Fibroblast of lung (primary cell): Measurements from ENCODE around the gene C20orf96. TPM values are rescaled to one million over a fixed set of nuclear protein-coding genes. Genes with fewer than 3 reads are reported as not detected.
A peak's percentile ranks its signal among the peaks of the same experiment; 100 is the strongest.

Experiments
- DNase-seq, 2 donors: peaks; one replicate each; pipeline versions ENCODE4 v3.0.0 to v3.0.0-alpha.2; 2010; ENCODE audit warnings: low read depth in 2 of 2
- H2AFZ ChIP-seq: 2 replicates; pipeline ENCODE4 v1.5.1; 2012; ENCODE audit warnings: low read length, control low read depth, inconsistent platforms
- H3K27ac ChIP-seq: 2 replicates; pipeline ENCODE4 v1.5.1; 2011; ENCODE audit warnings: low read length, control low read depth; ENCODE audit not compliant: insufficient read depth
- H3K27me3 ChIP-seq: 2 replicates; pipeline ENCODE4 v1.5.1; 2011; ENCODE audit warnings: mild to moderate bottlenecking, low read length; ENCODE audit not compliant: control insufficient read depth, insufficient read depth
- H3K36me3 ChIP-seq: 2 replicates; pipeline ENCODE4 v1.5.1; 2011; ENCODE audit warnings: low read length; ENCODE audit not compliant: control insufficient read depth, insufficient read depth
- H3K4me1 ChIP-seq: 2 replicates; pipeline ENCODE4 v1.5.1; 2011; ENCODE audit warnings: low read length; ENCODE audit not compliant: control insufficient read depth, insufficient read depth; ENCODE audit errors: extremely low read depth
- H3K4me2 ChIP-seq: 2 replicates; pipeline ENCODE4 v1.5.1; 2011; ENCODE audit warnings: low read length, control low read depth; ENCODE audit not compliant: insufficient read depth; ENCODE audit errors: extremely low read depth
- H3K4me3 ChIP-seq, 4 experiments: fragments of 200-600 bp in 1 of 4; sonication (generic) in 1 of 4; replicated peaks in 1 of 4; 2 replicates each; pipeline ENCODE4 v1.5.1; 2011 to 2016; ENCODE audit warnings: low read length in 4 of 4, low read depth in 3 of 4, mild to moderate bottlenecking in 3 of 4, control low read depth in 2 of 4, inconsistent platforms in 1 of 4, mixed read lengths in 1 of 4; ENCODE audit not compliant: insufficient read depth in 1 of 4; ENCODE audit errors: control extremely low read depth in 1 of 4
- H3K79me2 ChIP-seq: 2 replicates; pipeline ENCODE4 v1.5.1; 2012; ENCODE audit warnings: mild to moderate bottlenecking, low read length, inconsistent platforms; ENCODE audit not compliant: control insufficient read depth, insufficient read depth
- H3K9ac ChIP-seq: 2 replicates; pipeline ENCODE4 v1.5.1; 2011; ENCODE audit warnings: mild to moderate bottlenecking, low read length, control low read depth; ENCODE audit not compliant: insufficient read depth
- H3K9me3 ChIP-seq: 2 replicates; pipeline ENCODE4 v1.5.1; 2012; ENCODE audit warnings: low read depth, low read length; ENCODE audit not compliant: control insufficient read depth, insufficient read depth
- H4K20me1 ChIP-seq: 2 replicates; pipeline ENCODE4 v1.5.1; 2011; ENCODE audit warnings: low read length; ENCODE audit not compliant: control insufficient read depth, insufficient read depth; ENCODE audit errors: extremely low read depth
- EZH2 ChIP-seq: IDR thresholded peaks from 2 replicates; pipeline ENCODE4 v1.5.1; 2012; ENCODE audit warnings: low read length, control low read depth, mild to moderate bottlenecking; ENCODE audit errors: missing control alignments
- polyA plus RNA-seq, 2 donors: library from polyadenylated mRNA; depleted of rRNA in 1 of 2; stranded (reverse) in 1 of 2; unstranded in 1 of 2; fragments of >200 nt; gene quantifications; 2 replicates each; pipeline ENCODE4 v1.2.1, GENCODE V29; 2011 to 2012; ENCODE audit warnings: missing spikeins in 1 of 2
- total RNA-seq: library from RNA; depleted of rRNA; stranded (reverse); fragments of >200 nt; gene quantifications from 2 replicates; pipeline ENCODE4 v1.2.1, GENCODE V29; 2014
- TF ChIP-seq, protein P1 (sequence below), 2 donors: IDR thresholded peaks in 1 of 2; conservative IDR thresholded peaks in 1 of 2; 1 replicate in 1 of 2; 2 replicates in 1 of 2; pipeline ENCODE4 v1.5.1; 2011 to 2012; ENCODE audit warnings: low read length in 2 of 2, control low read depth in 1 of 2, inconsistent platforms in 1 of 2, low read depth in 1 of 2, mild to moderate bottlenecking in 1 of 2

Gene C20orf96
- total and polyA plus RNA-seq, 2 donors (not counting 1 experiment from before 2014, with no cell fraction given): 4.8 to 8.9 TPM

- no peaks in the 10 kb centered on the region for H3K27me3 ChIP-seq
- H3K9ac ChIP-seq: peak overlapping the region; percentile 75
- H4K20me1 ChIP-seq: no peaks in the 10 kb centered on the region
- H2AFZ ChIP-seq: peak overlapping the region; percentile 52
- peak overlapping the region; percentile 97 for H3K27ac ChIP-seq
- H3K4me2 ChIP-seq: peak overlapping the region; percentile 86
- no peaks in the 10 kb centered on the region for H3K36me3 ChIP-seq
- no peaks in the 10 kb centered on the region for H3K79me2 ChIP-seq
- no peaks in the 10 kb centered on the region for H3K9me3 ChIP-seq
- peak overlapping the region; percentile 20 to 65 (median 48) for H3K4me3 ChIP-seq
- peak in 1 of 2 donors; percentile 76 for DNase-seq
- H3K4me1 ChIP-seq: peaks cover 11% of the 10 kb centered on the region
- TF ChIP-seq EZH2: no peak
- TF ChIP-seq, protein P1, sequence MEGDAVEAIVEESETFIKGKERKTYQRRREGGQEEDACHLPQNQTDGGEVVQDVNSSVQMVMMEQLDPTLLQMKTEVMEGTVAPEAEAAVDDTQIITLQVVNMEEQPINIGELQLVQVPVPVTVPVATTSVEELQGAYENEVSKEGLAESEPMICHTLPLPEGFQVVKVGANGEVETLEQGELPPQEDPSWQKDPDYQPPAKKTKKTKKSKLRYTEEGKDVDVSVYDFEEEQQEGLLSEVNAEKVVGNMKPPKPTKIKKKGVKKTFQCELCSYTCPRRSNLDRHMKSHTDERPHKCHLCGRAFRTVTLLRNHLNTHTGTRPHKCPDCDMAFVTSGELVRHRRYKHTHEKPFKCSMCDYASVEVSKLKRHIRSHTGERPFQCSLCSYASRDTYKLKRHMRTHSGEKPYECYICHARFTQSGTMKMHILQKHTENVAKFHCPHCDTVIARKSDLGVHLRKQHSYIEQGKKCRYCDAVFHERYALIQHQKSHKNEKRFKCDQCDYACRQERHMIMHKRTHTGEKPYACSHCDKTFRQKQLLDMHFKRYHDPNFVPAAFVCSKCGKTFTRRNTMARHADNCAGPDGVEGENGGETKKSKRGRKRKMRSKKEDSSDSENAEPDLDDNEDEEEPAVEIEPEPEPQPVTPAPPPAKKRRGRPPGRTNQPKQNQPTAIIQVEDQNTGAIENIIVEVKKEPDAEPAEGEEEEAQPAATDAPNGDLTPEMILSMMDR (conservative IDR thresholded peaks at IDR 0.05 in 1 of 2, IDR thresholded peaks at IDR 0.05 in 1 of 2; ENCODE audit: low read depth in 1 of 2, low read length in 2 of 2): peak in 1 of 2 donors; percentile 30
Observed at GRCh38 chr20:309306-309840, 18.8 kb upstream of the C20orf96 start.

GRCh38 chr20:308427-309038 lies 18.0 kb upstream of the C20orf96 start:
- peaks cover 9% of the 10 kb centered on the region for H3K4me1 ChIP-seq
- H3K9me3 ChIP-seq: no peaks in the 10 kb centered on the region
- no peaks in the 10 kb centered on the region for H3K36me3 ChIP-seq
- H4K20me1 ChIP-seq: no peaks in the 10 kb centered on the region
- no peak overlapping the region for H3K4me2 ChIP-seq
- H3K27ac ChIP-seq: peak overlapping the region; percentile 97
- H3K79me2 ChIP-seq: no peaks in the 10 kb centered on the region
- no peak for DNase-seq
- H2AFZ ChIP-seq: no peak overlapping the region
- H3K4me3 ChIP-seq: no peak overlapping the region
- H3K9ac ChIP-seq: no peak overlapping the region
- no peak for TF ChIP-seq EZH2
- TF ChIP-seq, protein P1 (conservative IDR thresholded peaks at IDR 0.05 in 1 of 2, IDR thresholded peaks at IDR 0.05 in 1 of 2; ENCODE audit: low read depth in 1 of 2, low read length in 2 of 2): no peak
- H3K27me3 ChIP-seq: no peaks in the 10 kb centered on the region

DNA sequence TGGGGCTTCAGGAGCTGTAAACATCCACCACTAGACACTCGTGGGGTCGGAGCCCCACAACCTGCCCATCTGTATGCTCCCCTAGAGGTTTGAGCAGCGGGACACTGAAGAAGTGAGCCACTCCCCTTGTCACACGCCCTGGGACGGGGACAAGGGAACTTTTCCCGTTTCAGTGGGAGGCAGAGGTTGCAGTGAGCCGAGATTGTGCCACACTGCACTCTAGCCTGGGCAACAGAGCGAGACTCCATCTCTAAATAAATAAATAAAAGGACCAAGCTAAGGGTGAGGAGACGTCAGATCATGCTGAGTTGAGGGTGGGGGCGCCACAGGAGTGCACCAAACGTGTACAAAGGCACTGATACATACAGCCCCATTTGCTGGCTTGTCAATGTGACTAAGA lies 15.2 kb upstream of the C20orf96 start:
- Histone ChIP-seq H3K79me2 (peaks cover 4% of the 10 kb centered on the region), H3K9me3 (no peaks in the 10 kb centered on the region), H3K27ac (no peak overlapping the region), H4K20me1 (no peaks in the 10 kb centered on the region), H2AFZ (no peak overlapping the region), H3K4me2 (no peak overlapping the region), H3K36me3 (no peaks in the 10 kb centered on the region), H3K4me3 (no peak overlapping the region), H3K4me1 (peaks cover 14% of the 10 kb centered on the region), H3K27me3 (no peaks in the 10 kb centered on the region), H3K9ac (no peak overlapping the region)
- no peak for DNase-seq
- TF ChIP-seq, protein P1 (conservative IDR thresholded peaks at IDR 0.05 in 1 of 2, IDR thresholded peaks at IDR 0.05 in 1 of 2; ENCODE audit: low read depth in 1 of 2, low read length in 2 of 2): no peak
- no peak for TF ChIP-seq EZH2
